Endothelial cell of umbilical vein (primary cell): ENCODE measurements around the gene ZFR2. TPM values are rescaled to one million over a fixed set of nuclear protein-coding genes. Genes with fewer than 3 reads are reported as not detected.

Source experiments
- BruUV-seq: library from RNA; stranded (reverse); fragments of 400-500 nt; replicated peaks from 2 replicates; lab custom pipeline; 2021; lab: Mats Ljungman, UMichigan
- CTCF ChIA-PET: fragments of 300-600, 350-600 bp; sonication (Branson Sonifier 250); formaldehyde crosslinking; loops from one replicate; lab custom pipeline; 2021; ENCODE audit warnings: antibody characterized with exemption, inconsistent platforms; lab: Charles Lee
- POLR2A ChIA-PET: fragments of 300-600, 350-600 bp; sonication (Branson Sonifier 250); formaldehyde crosslinking; loops from one replicate; lab custom pipeline; 2021; ENCODE audit warnings: antibody characterized with exemption, inconsistent platforms; lab: Charles Lee
- DNase-seq: peaks from one replicate; pipeline ENCODE4 v3.0.0-alpha.2; 2011; ENCODE audit warnings: low read depth, low spot score
- FAIRE-seq: peaks from 2 replicates; lab custom pipeline; 2011; peaks lifted over from hg19 to GRCh38; lab: Jason Lieb, UNC
- H2AFZ ChIP-seq: 2 replicates; pipeline ENCODE4 v1.6.0; 2012; ENCODE audit warnings: low read depth, low read length, control low read depth, inconsistent platforms
- H3K27ac ChIP-seq: 2 replicates; pipeline ENCODE4 v1.5.1; 2011; ENCODE audit warnings: low read depth, mild to moderate bottlenecking, control low read depth, low read length, moderate library complexity; ENCODE audit not compliant: insufficient read depth
- H3K27me3 ChIP-seq, 2 experiments: 2 replicates each; pipeline versions ENCODE4 v1.6.0 to v1.6.1; 2011; ENCODE audit warnings: low read length in 2 of 2, mixed read lengths in 1 of 2; ENCODE audit not compliant: control insufficient read depth in 2 of 2, insufficient read depth in 2 of 2
- H3K36me3 ChIP-seq, 2 experiments: 2 replicates in 1 of 2; 3 replicates in 1 of 2; pipeline ENCODE4 v1.5.1; 2011; ENCODE audit warnings: low read length in 2 of 2, mild to moderate bottlenecking in 1 of 2, moderate library complexity in 1 of 2; ENCODE audit not compliant: control insufficient read depth in 2 of 2, insufficient read depth in 2 of 2; ENCODE audit errors: extremely low read depth in 1 of 2
- H3K4me1 ChIP-seq: 3 replicates; pipeline ENCODE4 v1.5.1; 2011; ENCODE audit warnings: mild to moderate bottlenecking, low read length; ENCODE audit not compliant: control insufficient read depth, insufficient read depth; ENCODE audit errors: extremely low read depth
- H3K4me2 ChIP-seq: 2 replicates; pipeline ENCODE4 v1.6.1; 2011; ENCODE audit warnings: low read length, control low read depth, mixed read lengths; ENCODE audit not compliant: insufficient read depth
- H3K4me3 ChIP-seq, 3 experiments: fragments of 200-600 bp in 1 of 3; sonication (generic), shearing (Covaris generic) in 1 of 3; replicated peaks in 1 of 3; 2 replicates each; pipeline ENCODE4 v1.5.1; 2011 to 2016; ENCODE audit warnings: control low read depth in 3 of 3, low read length in 3 of 3, mild to moderate bottlenecking in 2 of 3, inconsistent platforms in 1 of 3, low read depth in 1 of 3, moderate library complexity in 1 of 3; ENCODE audit not compliant: insufficient read depth in 1 of 3
- H3K79me2 ChIP-seq: 2 replicates; pipeline ENCODE4 v1.6.0; 2012; ENCODE audit warnings: low read length, inconsistent platforms; ENCODE audit not compliant: control insufficient read depth, insufficient read depth
- H3K9ac ChIP-seq: replicated peaks from 2 replicates; pipeline ENCODE3; 2011; ENCODE audit warnings: low read length, control low read depth; ENCODE audit not compliant: insufficient read depth; ENCODE audit errors: extremely low read depth
- H3K9me1 ChIP-seq: replicated peaks from 3 replicates; pipeline ENCODE4 v1.6.0; 2011; ENCODE audit warnings: mild to moderate bottlenecking, low read length; ENCODE audit not compliant: control insufficient read depth, insufficient read depth; ENCODE audit errors: extremely low read depth
- H3K9me3 ChIP-seq: replicated peaks from 2 replicates; pipeline ENCODE4 v1.5.1; 2012; ENCODE audit warnings: low read length, inconsistent platforms; ENCODE audit not compliant: control insufficient read depth, insufficient read depth
- H4K20me1 ChIP-seq: replicated peaks from 2 replicates; pipeline ENCODE3; 2011; ENCODE audit warnings: mild to moderate bottlenecking, low read length; ENCODE audit not compliant: control insufficient read depth, insufficient read depth; ENCODE audit errors: extremely low read depth
- CTCF ChIP-seq, 2 donors: IDR thresholded peaks; 1 replicate in 1 of 2; 2 replicates in 1 of 2; pipeline ENCODE4 v1.5.1; 2011; ENCODE audit warnings: low read length in 2 of 2, mild to moderate bottlenecking in 2 of 2, moderate library complexity in 2 of 2, control low read depth in 1 of 2, inconsistent platforms in 1 of 2, low read depth in 1 of 2; ENCODE audit not compliant: insufficient read depth in 1 of 2; ENCODE audit errors: extremely low read depth in 1 of 2
- EZH2 ChIP-seq: IDR thresholded peaks from 2 replicates; pipeline ENCODE4 v1.6.1; 2012; ENCODE audit warnings: borderline replicate concordance, low read depth, mild to moderate bottlenecking, moderate library complexity, low read length, inconsistent platforms; ENCODE audit not compliant: severe bottlenecking
- FOS ChIP-seq: IDR thresholded peaks from 2 replicates; pipeline ENCODE4 v1.6.1; 2011; ENCODE audit warnings: mild to moderate bottlenecking, low read length, moderate library complexity, borderline replicate concordance; ENCODE audit not compliant: insufficient read depth
- GATA2 ChIP-seq: IDR thresholded peaks from 2 replicates; pipeline ENCODE4 v1.7.0; 2011; ENCODE audit warnings: low read depth, mild to moderate bottlenecking, moderate library complexity, mixed read lengths, low read length; ENCODE audit not compliant: insufficient read length, insufficient read depth
- JUN ChIP-seq: IDR thresholded peaks from 2 replicates; pipeline ENCODE4 v1.6.1; 2011; ENCODE audit warnings: borderline replicate concordance, low read depth; ENCODE audit not compliant: insufficient read length, insufficient read depth
- MYC ChIP-seq: IDR thresholded peaks from one replicate; pipeline ENCODE4 v1.6.1; 2011; ENCODE audit warnings: mild to moderate bottlenecking, low read depth, low read length
- POLR2A ChIP-seq: IDR thresholded peaks from 2 replicates; pipeline ENCODE4 v1.6.1; 2012; ENCODE audit warnings: low read depth, mild to moderate bottlenecking, control low read depth, low read length
- POLR2AphosphoS5 ChIP-seq: IDR thresholded peaks from 2 replicates; pipeline ENCODE4 v1.6.1; 2012; ENCODE audit warnings: low read depth, mild to moderate bottlenecking, control low read depth, low read length, moderate library complexity; ENCODE audit not compliant: insufficient read depth
- dilution Hi-C: fragments of 300-500 bp; cut with MboI; formaldehyde crosslinking; loops from one replicate; pipeline ENCODE4 v1.15.0; 2019; ENCODE audit warnings: low sequenced_read_pairs; ENCODE audit not compliant: extremely low pct_ligation_motif_present
- intact Hi-C: fragments of 100-400 bp; cut with micrococcal nuclease; formaldehyde crosslinking; loops from one replicate; pipeline ENCODE4 v1.10.0; 2022
- polyA plus RNA-seq, 4 experiments: library from polyadenylated mRNA; depleted of rRNA in 3 of 4; stranded (reverse) in 3 of 4; unstranded in 1 of 4; fragments of >200 nt; gene quantifications; 2 replicates each; pipeline versions ENCODE4 v1.2.1 to v1.2.3, GENCODE V29; 2011 to 2012; ENCODE audit warnings: missing spikeins in 1 of 4
- total RNA-seq: library from RNA; stranded (reverse); gene quantifications from 2 replicates; pipeline ENCODE4 v1.2.3, GENCODE V29; 2021
- TF ChIP-seq, protein P1 (sequence below): IDR thresholded peaks from 2 replicates; pipeline ENCODE4 v1.6.1; 2011; ENCODE audit not compliant: insufficient read depth, insufficient read length

The ZFR2 gene
- total and polyA plus RNA-seq, 2 donors (not counting 3 experiments of a cell fraction or from before 2014, with no cell fraction given) = not detected

DNA sequence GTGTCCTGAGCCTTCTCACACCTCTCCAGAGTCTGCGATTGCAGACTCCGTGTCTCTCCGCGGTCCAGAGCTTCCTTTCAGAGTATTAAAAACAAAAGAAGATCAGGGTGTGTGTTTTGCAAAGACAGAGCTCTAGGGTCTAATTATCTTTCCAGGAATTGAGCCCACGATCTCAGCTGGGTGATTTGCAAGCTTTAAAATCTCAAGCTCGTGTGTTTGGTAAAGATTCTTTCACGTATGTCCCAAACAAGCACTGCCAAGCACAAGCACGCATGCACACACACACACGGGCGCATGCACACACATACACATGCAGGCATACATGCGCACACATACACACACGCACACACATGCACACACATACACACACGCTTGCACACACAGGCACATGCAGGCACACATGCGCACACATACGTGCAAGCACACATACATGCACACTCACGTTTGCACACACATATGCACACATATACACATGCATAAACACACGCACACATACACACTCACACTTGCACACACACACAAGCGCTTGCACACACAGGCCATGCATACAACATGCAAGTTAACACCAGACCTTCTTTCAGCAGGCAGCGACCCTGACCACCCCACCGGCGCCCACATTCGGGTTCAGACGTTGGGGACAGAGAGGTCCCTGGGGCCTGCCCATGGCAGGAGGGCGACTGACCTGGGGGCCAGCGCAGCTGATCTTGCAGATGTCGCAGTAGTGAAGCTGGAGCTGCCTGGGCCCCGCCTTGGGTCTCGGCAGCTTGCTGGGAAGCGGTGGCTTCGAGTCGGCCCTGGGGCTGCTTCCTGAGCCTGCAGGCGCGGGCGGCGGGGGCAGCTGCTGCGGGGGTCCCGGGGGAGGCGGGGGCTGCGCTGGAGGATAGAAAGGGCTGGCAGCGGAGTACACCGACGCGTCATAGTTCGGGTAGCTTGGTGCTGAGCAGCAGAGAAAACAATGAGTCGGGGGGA is 37.9 kb downstream of the ZFR2 start:
- Histone ChIP-seq H3K27ac (no peak overlapping the region), H3K36me3 (no peaks in the 10 kb centered on the region), H4K20me1 (no peaks in the 10 kb centered on the region), H3K9me3 (no peaks in the 10 kb centered on the region), H3K9ac (no peak overlapping the region), H3K27me3 (no peaks in the 10 kb centered on the region), H3K4me2 (no peak overlapping the region), H3K4me3 (no peak overlapping the region), H3K9me1 (no peaks in the 10 kb centered on the region), H3K4me1 (no peaks in the 10 kb centered on the region), H3K79me2 (no peaks in the 10 kb centered on the region), H2AFZ (no peak overlapping the region)
- FAIRE-seq (no peak), DNase-seq (no peak)
- ChIA-PET POLR2A (no interaction called here), CTCF (interaction anchor here (0.6 to 1.3 kb wide), 5 partner anchors 9 to 309 kb away, joined by 3 to 16 read pairs (median 4); no protein-coding TSS in a partner anchor)
- intact Hi-C loops = no loop called here
- TF ChIP-seq FOS = no peak
- no peak for TF ChIP-seq CTCF (IDR thresholded peaks at IDR 0.05; ENCODE audit: extremely low read depth in 1 of 2, insufficient read depth in 1 of 2, low read depth in 1 of 2, low read length in 2 of 2)
- no peak for TF ChIP-seq POLR2A
- no peak for TF ChIP-seq EZH2
- TF ChIP-seq MYC = no peak
- no peak for TF ChIP-seq JUN
- TF ChIP-seq GATA2 = no peak
- no peak for TF ChIP-seq POLR2AphosphoS5
- TF ChIP-seq, protein P1, sequence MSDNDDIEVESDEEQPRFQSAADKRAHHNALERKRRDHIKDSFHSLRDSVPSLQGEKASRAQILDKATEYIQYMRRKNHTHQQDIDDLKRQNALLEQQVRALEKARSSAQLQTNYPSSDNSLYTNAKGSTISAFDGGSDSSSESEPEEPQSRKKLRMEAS = no peak
- dilution Hi-C loops = no loop called here
- BruUV-seq = no TSS peak
